H9 (cell line): ENCODE results near the gene FMO3. TPM values are rescaled to one million over a fixed set of nuclear protein-coding genes. Genes with fewer than 3 reads are reported as not detected.

Experiments
- DNase-seq: peaks from one replicate; pipeline ENCODE4 v3.0.0-alpha.2; 2017
- H2AFZ ChIP-seq: one replicate; pipeline ENCODE4 v1.6.1; 2013; ENCODE audit warnings: mild to moderate bottlenecking, low read length, control low read depth, moderate library complexity
- H2AK5ac ChIP-seq: 2 replicates; pipeline ENCODE4 v1.6.1; 2013; ENCODE audit warnings: low read length, control low read depth, mixed read lengths; ENCODE audit not compliant: insufficient read length
- H2BK120ac ChIP-seq: one replicate; pipeline ENCODE4 v1.6.1; 2013; ENCODE audit warnings: low read depth, mild to moderate bottlenecking, low read length, control low read depth, inconsistent platforms; ENCODE audit not compliant: poor library complexity, severe bottlenecking
- H2BK12ac ChIP-seq: 2 replicates; pipeline ENCODE4 v1.6.1; 2013; ENCODE audit warnings: low read length, control low read depth, mixed read lengths, low read depth; ENCODE audit not compliant: insufficient read length
- H2BK15ac ChIP-seq: 2 replicates; pipeline ENCODE4 v1.6.1; 2013; ENCODE audit warnings: low read depth, low read length, control low read depth
- H2BK20ac ChIP-seq: one replicate; pipeline ENCODE4 v1.6.1; 2013; ENCODE audit warnings: low read depth, mild to moderate bottlenecking, low read length, control low read depth, inconsistent platforms; ENCODE audit not compliant: poor library complexity, severe bottlenecking
- H2BK5ac ChIP-seq: 2 replicates; pipeline ENCODE4 v1.6.1; 2013; ENCODE audit warnings: low read length, control low read depth, mixed read lengths; ENCODE audit not compliant: insufficient read length
- H3K14ac ChIP-seq: 2 replicates; pipeline ENCODE4 v1.6.1; 2013; ENCODE audit warnings: low read length, control low read depth; ENCODE audit not compliant: insufficient read depth
- H3K18ac ChIP-seq: 2 replicates; pipeline ENCODE4 v1.6.1; 2013; ENCODE audit warnings: low read depth, mild to moderate bottlenecking, mixed read lengths, low read length, control low read depth; ENCODE audit not compliant: insufficient read length
- H3K23ac ChIP-seq: 2 replicates; pipeline ENCODE4 v1.6.1; 2013; ENCODE audit warnings: low read length, control low read depth, mixed read lengths, low read depth; ENCODE audit not compliant: insufficient read length
- H3K23me2 ChIP-seq: 2 replicates; pipeline ENCODE4 v1.6.1; 2013; ENCODE audit warnings: low read depth, mild to moderate bottlenecking, mixed read lengths, low read length, control low read depth; ENCODE audit not compliant: insufficient read length, poor library complexity, severe bottlenecking
- H3K27ac ChIP-seq: 2 replicates; pipeline ENCODE4 v1.5.1; 2013; ENCODE audit warnings: low read length, control low read depth, mixed read lengths, low read depth; ENCODE audit not compliant: insufficient read length
- H3K27me3 ChIP-seq: 2 replicates; pipeline ENCODE4 v1.6.1; 2013; ENCODE audit warnings: low read length, control low read depth, inconsistent platforms; ENCODE audit not compliant: insufficient read depth
- H3K4ac ChIP-seq: 2 replicates; pipeline ENCODE4 v1.6.1; 2013; ENCODE audit warnings: low read depth, mild to moderate bottlenecking, control low read depth, inconsistent platforms, low read length, moderate library complexity
- H3K4me1 ChIP-seq: 2 replicates; pipeline ENCODE4 v1.6.1; 2013; ENCODE audit warnings: low read length, control low read depth, inconsistent platforms; ENCODE audit not compliant: insufficient read depth
- H3K4me2 ChIP-seq: 2 replicates; pipeline ENCODE4 v1.6.1; 2013; ENCODE audit warnings: low read length, control low read depth, mixed read lengths; ENCODE audit not compliant: insufficient read length, insufficient read depth
- H3K56ac ChIP-seq: 2 replicates; pipeline ENCODE4 v1.6.1; 2013; ENCODE audit warnings: low read depth, mild to moderate bottlenecking, mixed read lengths, low read length, control low read depth; ENCODE audit not compliant: insufficient read length
- H3K79me1 ChIP-seq: 2 replicates; pipeline ENCODE4 v1.6.1; 2013; ENCODE audit warnings: low read depth, mild to moderate bottlenecking, moderate library complexity, low read length, control low read depth, inconsistent platforms; ENCODE audit not compliant: insufficient read depth, poor library complexity, severe bottlenecking
- H3K79me2 ChIP-seq: 2 replicates; pipeline ENCODE4 v1.6.1; 2013; ENCODE audit warnings: low read length, control low read depth, inconsistent platforms; ENCODE audit not compliant: insufficient read depth
- H3K9ac ChIP-seq: 2 replicates; pipeline ENCODE4 v1.6.1; 2013; ENCODE audit warnings: low read length, control low read depth, mixed read lengths; ENCODE audit not compliant: insufficient read length; ENCODE audit errors: extremely low read depth
- H3K9me3 ChIP-seq: one replicate; pipeline ENCODE4 v1.6.1; 2013; ENCODE audit warnings: low read depth, low read length, inconsistent platforms; ENCODE audit not compliant: control insufficient read depth
- H3T11ph ChIP-seq: one replicate; pipeline ENCODE4 v1.6.1; 2013; ENCODE audit warnings: mild to moderate bottlenecking, low read length, control low read depth, inconsistent platforms
- H4K20me1 ChIP-seq: one replicate; pipeline ENCODE4 v1.6.1; 2013; ENCODE audit not compliant: control insufficient read depth, insufficient read length, insufficient read depth
- H4K5ac ChIP-seq: 2 replicates; pipeline ENCODE4 v1.6.1; 2013; ENCODE audit warnings: low read depth, mild to moderate bottlenecking, mixed read lengths, low read length, control low read depth; ENCODE audit not compliant: insufficient read length
- H4K8ac ChIP-seq: replicated peaks from 2 replicates; pipeline ENCODE4 v1.6.1; 2013; ENCODE audit warnings: low read length, control low read depth, mixed read lengths, low read depth; ENCODE audit not compliant: insufficient read length
- H4K91ac ChIP-seq: 2 replicates; pipeline ENCODE4 v1.6.1; 2013; ENCODE audit warnings: low read depth, mild to moderate bottlenecking, moderate library complexity, mixed read lengths, low read length, control low read depth; ENCODE audit not compliant: insufficient read length
- H3K27ac Mint-ChIP-seq, 3 experiments: 2 replicates in 2 of 3; 3 replicates in 1 of 3; pipeline ENCODE4 v1.8.0; 2020 to 2021; ENCODE audit warnings: mixed read lengths in 3 of 3, mild to moderate bottlenecking in 1 of 3, moderate library complexity in 1 of 3
- H3K27me3 Mint-ChIP-seq: 2 replicates; pipeline ENCODE4 v1.8.0; 2021; ENCODE audit warnings: low read depth, mild to moderate bottlenecking, moderate library complexity, mixed read lengths
- H3K36me3 Mint-ChIP-seq, 3 experiments: 2 replicates in 2 of 3; 3 replicates in 1 of 3; pipeline ENCODE4 v1.8.0; 2020 to 2021; ENCODE audit warnings: low read depth in 3 of 3, mixed read lengths in 3 of 3; ENCODE audit not compliant: insufficient read depth in 1 of 3
- H3K4me1 Mint-ChIP-seq, 2 experiments: 2 replicates each; pipeline ENCODE4 v1.8.0; 2020; ENCODE audit warnings: mixed read lengths in 2 of 2
- H3K4me3 Mint-ChIP-seq, 2 experiments: 2 replicates in 1 of 2; 3 replicates in 1 of 2; pipeline ENCODE4 v1.8.0; 2020 to 2021; ENCODE audit warnings: mild to moderate bottlenecking in 2 of 2, mixed read lengths in 2 of 2, moderate library complexity in 1 of 2
- H3K9me3 Mint-ChIP-seq, 2 experiments: 2 replicates in 1 of 2; 3 replicates in 1 of 2; pipeline ENCODE4 v1.8.0; 2020; ENCODE audit warnings: mild to moderate bottlenecking in 2 of 2, mixed read lengths in 2 of 2, moderate library complexity in 1 of 2
- CTCF ChIP-seq: fragments of 200-600 bp; sonication (generic); conservative IDR thresholded peaks from 3 replicates; pipeline ENCODE4 v1.8.0; 2021; ENCODE audit warnings: antibody characterized with exemption, mild to moderate bottlenecking
- WGBS: extraction: QIAGEN DNeasy Blood & Tissue Kit; methylation state at CpG from one replicate; pipeline ENCODE4 v1.1.7; 2013; ENCODE audit warnings: missing lambda C conversion rate, low lambda C conversion rate, mixed read lengths; ENCODE audit not compliant: insufficient read length; ENCODE audit errors: extremely low coverage; 5-methylcytosine and 5-hydroxymethylcytosine counted together
- total RNA-seq: library from RNA; stranded (reverse); gene quantifications from 2 replicates; pipeline ENCODE4 v1.2.1, GENCODE V29; 2021

FMO3 gene
- total RNA-seq, 1 experiment from 2014 or later, result not detected

GRCh38 chr1:171075041-171075440 lies 15.7 kb upstream of the FMO3 start:
- Histone ChIP-seq H2AFZ (no peak overlapping the region), H3K79me2 (no peaks in the 10 kb centered on the region), H3K18ac (no peak overlapping the region), H4K91ac (no peak overlapping the region), H3T11ph (no peak overlapping the region), H3K56ac (no peak overlapping the region), H3K79me1 (no peaks in the 10 kb centered on the region), H2AK5ac (no peak overlapping the region), H2BK20ac (no peak overlapping the region), H3K4ac (no peak overlapping the region), H3K9me3 (no peaks in the 10 kb centered on the region), H4K5ac (no peak overlapping the region), H4K8ac (no peak overlapping the region), H3K14ac (no peak overlapping the region), H2BK5ac (no peak overlapping the region), H2BK15ac (no peak overlapping the region), H3K27me3 (no peaks in the 10 kb centered on the region), H4K20me1 (no peaks in the 10 kb centered on the region), H3K4me1 (no peaks in the 10 kb centered on the region), H3K4me2 (no peak overlapping the region), H2BK12ac (no peak overlapping the region), H3K27ac (no peak overlapping the region), H3K23ac (no peak overlapping the region), H3K23me2 (no peaks in the 10 kb centered on the region), H2BK120ac (no peak overlapping the region), H3K9ac (no peak overlapping the region)
- no peaks in the 10 kb centered on the region for H3K36me3 Mint-ChIP-seq
- no peak for DNase-seq
- H3K27me3 Mint-ChIP-seq, result no peaks in the 10 kb centered on the region
- H3K27ac Mint-ChIP-seq, result no peak overlapping the region
- WGBS, result no CpG with 5 or more reads among the region's 3 CpGs
- H3K4me3 Mint-ChIP-seq, result no peak overlapping the region
- no peaks in the 10 kb centered on the region for H3K4me1 Mint-ChIP-seq
- no peak for TF ChIP-seq CTCF
- H3K9me3 Mint-ChIP-seq, result no peaks in the 10 kb centered on the region
